ENCODE measurements around the gene ADRM1. TPM values are rescaled to one million over a fixed set of nuclear protein-coding genes. Genes with fewer than 3 reads are reported as not detected.
A peak's percentile ranks its signal among the peaks of the same experiment; 100 is the strongest.

Gene ADRM1
- total RNA-seq, 1 donor from 2014 or later: 70.5 TPM

GRCh38 chr20:62296724-62297448, 5.9 kb upstream of the ADRM1 start:
- no peak overlapping the region for H3K4me3 ChIP-seq
- peaks cover 14% of the 10 kb centered on the region for H3K4me1 ChIP-seq
- DNase-seq: no peak
- no peaks in the 10 kb centered on the region for H3K9me3 ChIP-seq (replicated peaks)
- peak overlapping the region; percentile 33 for H3K27ac ChIP-seq (replicated peaks)
- peaks cover 61% of the 10 kb centered on the region for H3K36me3 ChIP-seq
- intact Hi-C loops (cut with micrococcal nuclease): no loop called here
- no peaks in the 10 kb centered on the region for H3K27me3 ChIP-seq (ENCODE audit: low read depth)
- TF ChIP-seq, protein P1, sequence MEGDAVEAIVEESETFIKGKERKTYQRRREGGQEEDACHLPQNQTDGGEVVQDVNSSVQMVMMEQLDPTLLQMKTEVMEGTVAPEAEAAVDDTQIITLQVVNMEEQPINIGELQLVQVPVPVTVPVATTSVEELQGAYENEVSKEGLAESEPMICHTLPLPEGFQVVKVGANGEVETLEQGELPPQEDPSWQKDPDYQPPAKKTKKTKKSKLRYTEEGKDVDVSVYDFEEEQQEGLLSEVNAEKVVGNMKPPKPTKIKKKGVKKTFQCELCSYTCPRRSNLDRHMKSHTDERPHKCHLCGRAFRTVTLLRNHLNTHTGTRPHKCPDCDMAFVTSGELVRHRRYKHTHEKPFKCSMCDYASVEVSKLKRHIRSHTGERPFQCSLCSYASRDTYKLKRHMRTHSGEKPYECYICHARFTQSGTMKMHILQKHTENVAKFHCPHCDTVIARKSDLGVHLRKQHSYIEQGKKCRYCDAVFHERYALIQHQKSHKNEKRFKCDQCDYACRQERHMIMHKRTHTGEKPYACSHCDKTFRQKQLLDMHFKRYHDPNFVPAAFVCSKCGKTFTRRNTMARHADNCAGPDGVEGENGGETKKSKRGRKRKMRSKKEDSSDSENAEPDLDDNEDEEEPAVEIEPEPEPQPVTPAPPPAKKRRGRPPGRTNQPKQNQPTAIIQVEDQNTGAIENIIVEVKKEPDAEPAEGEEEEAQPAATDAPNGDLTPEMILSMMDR (IDR thresholded peaks at IDR 0.05; ENCODE audit: borderline replicate concordance): no peak

- TF ChIP-seq, protein P1 (IDR thresholded peaks at IDR 0.05; ENCODE audit: borderline replicate concordance): no peak
- Histone ChIP-seq H3K4me1 (peaks cover 20% of the 10 kb centered on the region), H3K4me3 (no peak overlapping the region), H3K27ac (replicated peaks) (peak overlapping the region; percentile 33), H3K36me3 (peaks cover 53% of the 10 kb centered on the region), H3K9me3 (replicated peaks) (no peaks in the 10 kb centered on the region), H3K27me3 (ENCODE audit: low read depth) (no peaks in the 10 kb centered on the region)
- DNase-seq: no peak
- intact Hi-C loops (cut with micrococcal nuclease): no loop called here
Measured at GRCh38 chr20:62297449-62298227, 5.2 kb upstream of the ADRM1 start.

- Histone ChIP-seq H3K4me3 (no peak overlapping the region), H3K9me3 (replicated peaks) (no peaks in the 10 kb centered on the region), H3K27ac (replicated peaks) (no peak overlapping the region), H3K4me1 (peaks cover 28% of the 10 kb centered on the region), H3K27me3 (ENCODE audit: low read depth) (no peaks in the 10 kb centered on the region), H3K36me3 (peaks cover 43% of the 10 kb centered on the region)
- DNase-seq: no peak
- TF ChIP-seq, protein P1 (IDR thresholded peaks at IDR 0.05; ENCODE audit: borderline replicate concordance): no peak
- intact Hi-C loops (cut with micrococcal nuclease): no loop called here
Measured at GRCh38 chr20:62298577-62299249, 4.1 kb upstream of the ADRM1 start.

- Histone ChIP-seq H3K36me3 (peaks cover 41% of the 10 kb centered on the region), H3K4me3 (no peak overlapping the region), H3K9me3 (replicated peaks) (no peaks in the 10 kb centered on the region), H3K27ac (replicated peaks) (no peak overlapping the region), H3K27me3 (ENCODE audit: low read depth) (no peaks in the 10 kb centered on the region), H3K4me1 (peaks cover 39% of the 10 kb centered on the region)
- TF ChIP-seq, protein P1 (IDR thresholded peaks at IDR 0.05; ENCODE audit: borderline replicate concordance): no peak
- DNase-seq: no peak
- intact Hi-C loops (cut with micrococcal nuclease): loop anchor here (5.0 kb wide), 1 partner anchor 83 kb away; no protein-coding TSS in a partner anchor
Measured at GRCh38 chr20:62299666-62300236, 3.0 kb upstream of the ADRM1 start.

DNA sequence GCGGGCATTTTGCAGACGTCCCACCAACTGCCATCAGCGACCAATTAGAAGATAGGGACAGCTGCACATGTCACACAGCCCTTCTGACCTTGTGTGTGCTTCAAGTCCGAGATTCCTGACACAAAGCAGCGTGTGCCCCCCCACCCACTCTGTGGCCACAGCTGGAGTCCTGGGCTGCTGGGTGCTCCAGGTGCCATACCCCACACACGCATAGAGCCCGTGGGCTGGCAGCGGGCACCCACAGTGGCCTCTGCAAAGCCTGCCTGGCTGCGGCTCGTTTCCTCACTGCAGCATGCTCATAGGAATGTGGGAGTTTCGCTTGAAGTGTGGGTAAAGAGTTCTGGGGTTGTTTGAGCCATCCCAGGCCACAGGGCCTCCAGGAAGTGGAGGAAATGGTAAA, 2.5 kb upstream of the ADRM1 start:
- Histone ChIP-seq H3K9me3 (replicated peaks) (no peaks in the 10 kb centered on the region), H3K4me1 (peaks cover 44% of the 10 kb centered on the region), H3K4me3 (no peak overlapping the region), H3K27me3 (ENCODE audit: low read depth) (no peaks in the 10 kb centered on the region), H3K36me3 (peaks cover 41% of the 10 kb centered on the region), H3K27ac (replicated peaks) (no peak overlapping the region)
- intact Hi-C loops (cut with micrococcal nuclease): loop anchor here (5.0 kb wide), 1 partner anchor 82 kb away; no protein-coding TSS in a partner anchor
- TF ChIP-seq, protein P1 (IDR thresholded peaks at IDR 0.05; ENCODE audit: borderline replicate concordance): no peak
- no peak for DNase-seq
